DMS153 treated with DMSO at 0.1 percent for 48 hours (cell line): ENCODE results near the gene FBXW10B.
"Not testable (repeated sequence)": the region's sequence is repeated elsewhere in the genome, so short reads cannot be mapped to it uniquely, and the experiment has no call there.

Experiments
- DNase-seq: peaks from one replicate; lab custom pipeline; 2025; ENCODE audit not compliant: unreplicated experiment; lab: John Stamatoyannopoulos, UW

FBXW10B gene

DNA sequence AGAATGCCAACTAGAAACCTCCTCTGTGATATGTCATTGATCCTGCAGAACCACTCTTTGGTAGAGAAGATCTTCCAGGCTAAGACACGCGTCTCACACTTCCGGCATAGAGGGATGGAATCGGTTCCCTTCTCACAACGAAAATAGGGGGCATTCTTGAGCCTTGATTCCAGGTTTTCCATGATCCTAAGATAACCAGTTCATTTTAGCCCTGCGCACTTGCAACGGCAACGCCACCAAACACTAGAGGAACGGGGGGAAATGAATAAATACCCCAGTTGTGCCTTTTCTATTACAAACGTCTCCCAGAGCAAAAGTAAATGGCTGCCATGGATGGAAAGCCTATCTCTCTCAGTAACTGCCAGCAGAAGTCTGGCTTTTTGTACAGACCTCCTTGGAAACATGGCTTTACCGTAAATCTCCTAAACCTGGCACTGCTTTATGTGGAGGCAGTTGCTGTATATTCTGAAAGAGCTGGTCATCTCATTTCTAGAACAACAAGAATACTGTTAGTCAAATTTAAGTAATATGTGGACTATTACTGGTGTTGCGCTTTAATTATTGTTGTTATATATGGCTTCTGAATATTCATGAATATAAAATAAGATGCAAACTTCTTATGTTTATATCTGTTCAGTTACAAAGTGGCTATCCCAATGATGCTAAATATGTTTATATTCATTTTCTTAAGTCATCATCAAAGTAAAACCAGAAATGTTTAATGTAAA, at the start of gene FBXW10B:
Gene FBXW10B, minus strand, starts transcription at position 374 of the 728 bp plus-strand sequence. Its CDS starts 192 bp downstream, at position 182.
- DNase-seq: not testable (repeated sequence)

DNA sequence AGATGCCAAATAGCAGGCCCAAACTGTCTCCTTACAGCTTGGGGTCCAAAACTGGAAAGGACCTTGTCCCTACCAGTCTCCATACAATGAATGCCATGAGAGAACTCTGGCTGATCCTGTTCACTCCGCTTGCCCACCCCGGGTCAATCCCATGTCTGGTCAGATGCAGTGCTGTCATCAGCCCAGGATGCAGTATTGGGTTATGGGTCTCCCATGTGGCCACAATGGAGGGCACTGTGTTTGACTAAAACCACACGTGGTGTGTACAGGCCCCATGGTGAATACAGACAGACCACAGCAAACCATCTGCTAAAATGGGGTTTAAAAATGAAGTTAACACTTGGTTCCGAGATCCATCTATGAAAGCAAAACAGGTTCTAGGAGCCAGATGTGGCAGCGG, 44.2 kb upstream of the FBXW10B start:
- no peak for DNase-seq

GRCh38 chr17:15663176-15663575, 43.7 kb upstream of the FBXW10B start:
- no peak for DNase-seq

DNA sequence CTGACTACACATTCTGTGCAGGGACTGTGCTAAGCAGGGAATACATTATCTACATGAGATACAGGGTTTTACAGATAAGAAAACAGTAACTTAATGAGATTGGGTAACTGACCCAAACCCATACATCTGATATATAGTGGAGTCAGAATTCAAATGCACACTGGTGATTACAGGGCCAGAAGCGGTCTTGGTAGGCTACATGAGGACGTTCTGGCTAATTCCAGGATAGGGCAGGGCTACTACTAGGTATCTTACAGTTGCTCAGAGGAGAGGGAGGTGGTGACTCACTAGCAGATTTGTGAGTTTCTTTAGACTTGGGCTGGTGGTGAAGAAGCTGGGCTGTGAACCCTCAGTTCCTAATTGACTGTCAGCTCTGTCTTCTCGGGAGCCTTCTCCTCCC, 43.2 kb upstream of the FBXW10B start:
- no peak for DNase-seq

DNA sequence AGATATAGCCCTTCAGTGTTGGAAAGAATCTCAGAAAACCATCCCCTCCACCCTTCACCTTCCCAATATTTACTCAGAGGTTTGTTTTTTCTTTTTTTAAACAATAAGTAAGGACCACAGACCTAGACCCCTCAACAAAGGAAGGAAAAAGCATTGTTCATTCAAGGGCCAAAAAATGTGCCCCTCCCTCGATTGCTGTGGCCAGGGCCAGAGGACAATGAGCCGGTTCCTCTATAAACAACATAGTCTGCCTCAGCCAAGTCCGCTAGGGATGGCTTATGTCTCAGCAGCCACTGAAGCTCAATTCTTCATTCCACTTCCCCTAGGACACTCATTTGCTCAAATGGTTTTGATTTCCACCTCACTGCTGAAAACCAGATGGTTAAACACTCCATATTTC, 40.6 kb upstream of the FBXW10B start:
- no peak for DNase-seq

DNA sequence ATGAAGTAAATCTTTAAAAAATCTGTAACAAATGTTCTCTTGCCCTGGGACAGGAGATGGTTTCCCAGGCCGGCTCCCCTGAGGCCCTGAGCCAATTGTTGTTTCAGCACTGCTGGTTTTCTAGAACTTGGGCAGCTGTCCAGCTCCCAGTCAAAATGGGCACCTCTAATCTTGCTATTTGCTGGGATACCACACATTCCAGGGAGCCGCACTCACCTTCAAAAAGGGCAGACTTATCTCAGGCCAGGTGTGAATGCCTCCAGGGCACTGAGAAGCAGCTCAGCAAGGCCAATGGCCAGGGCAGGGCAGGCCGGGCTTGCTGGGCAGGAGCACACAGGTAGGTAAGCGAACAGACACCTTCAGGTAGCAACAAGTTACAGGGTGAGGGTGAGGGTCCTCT, 40.2 kb upstream of the FBXW10B start:
- no peak for DNase-seq

DNA sequence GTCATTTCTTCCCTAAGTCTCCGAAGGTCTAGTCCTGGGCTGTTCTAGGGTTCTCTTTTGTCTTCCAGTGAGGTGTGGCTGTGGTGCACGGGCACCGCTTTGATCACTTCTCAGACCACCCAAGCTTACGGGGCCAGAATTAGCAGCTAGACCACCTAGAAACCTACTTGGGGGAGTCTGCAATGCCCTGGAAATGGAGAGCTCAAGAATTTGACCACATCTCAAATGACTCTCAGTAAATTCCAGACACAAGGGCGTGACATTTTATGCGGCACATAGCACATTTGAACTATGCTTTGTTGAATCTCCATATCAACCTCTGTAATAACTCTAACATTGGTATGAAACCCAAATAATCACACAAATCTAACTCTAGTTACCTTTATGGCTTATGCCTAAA, 39.7 kb upstream of the FBXW10B start:
- no peak for DNase-seq

DNA sequence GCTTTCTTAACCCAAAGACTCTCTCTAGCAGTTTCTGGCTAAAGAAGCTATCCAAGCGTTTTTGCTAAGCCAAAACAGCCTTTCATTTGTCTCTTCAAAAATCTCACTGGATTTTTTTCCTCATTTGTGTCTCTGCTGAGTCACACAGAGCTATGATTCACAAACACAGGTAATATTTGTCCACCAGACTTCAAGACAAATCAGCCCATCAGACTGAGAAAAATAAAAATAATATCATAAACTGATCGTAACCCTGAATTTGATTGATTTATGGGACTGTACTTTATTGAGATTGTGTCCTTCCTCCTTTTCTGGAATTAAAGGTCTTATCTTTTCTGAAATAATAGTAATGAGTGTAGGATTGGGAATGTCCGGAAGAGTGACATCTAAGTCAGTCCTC, 38.8 kb upstream of the FBXW10B start:
- no peak for DNase-seq

DNA sequence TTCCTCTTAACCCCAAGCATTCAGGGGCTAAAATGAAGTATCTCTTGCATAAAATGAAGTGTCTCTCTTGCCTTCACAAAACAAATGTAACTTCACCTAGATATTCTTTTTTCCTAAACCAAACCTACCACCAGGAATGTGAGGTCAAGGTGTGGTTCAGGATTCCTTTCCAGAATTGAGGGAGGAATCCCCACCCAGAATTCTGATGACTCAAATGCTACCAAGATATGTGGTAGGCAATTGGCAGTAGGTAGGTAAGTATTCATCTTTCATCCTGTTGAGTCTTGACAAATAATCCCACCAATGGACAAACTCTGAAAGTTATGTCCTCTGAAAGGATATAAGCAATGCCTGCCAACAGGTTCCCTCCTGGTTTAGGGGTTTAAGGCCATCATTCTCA, 38.4 kb upstream of the FBXW10B start:
- no peak for DNase-seq

GRCh38 chr17:15654886-15655561, 35.5 kb upstream of the FBXW10B start:
- DNase-seq: no peak

DNA sequence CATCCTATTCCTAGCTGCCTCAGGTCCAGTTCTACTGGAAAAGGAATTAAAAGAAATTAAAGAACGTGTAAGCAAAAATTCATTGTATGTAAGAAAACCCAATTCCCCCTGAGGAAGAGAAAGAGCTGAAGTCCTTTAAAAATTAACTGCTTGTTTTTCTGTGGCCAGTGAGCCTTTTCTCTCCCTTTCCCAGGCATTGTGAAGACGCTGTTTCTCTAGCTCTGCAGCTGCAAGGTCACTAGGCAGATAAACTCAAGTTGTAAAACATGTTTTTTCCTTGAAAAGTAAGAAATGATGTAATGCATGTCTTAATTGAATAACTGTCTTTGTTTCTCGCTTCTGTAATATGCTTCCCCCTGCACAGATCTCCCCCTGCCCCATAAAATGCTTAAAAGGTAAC, 34.9 kb upstream of the FBXW10B start:
- DNase-seq: not testable (repeated sequence)

DNA sequence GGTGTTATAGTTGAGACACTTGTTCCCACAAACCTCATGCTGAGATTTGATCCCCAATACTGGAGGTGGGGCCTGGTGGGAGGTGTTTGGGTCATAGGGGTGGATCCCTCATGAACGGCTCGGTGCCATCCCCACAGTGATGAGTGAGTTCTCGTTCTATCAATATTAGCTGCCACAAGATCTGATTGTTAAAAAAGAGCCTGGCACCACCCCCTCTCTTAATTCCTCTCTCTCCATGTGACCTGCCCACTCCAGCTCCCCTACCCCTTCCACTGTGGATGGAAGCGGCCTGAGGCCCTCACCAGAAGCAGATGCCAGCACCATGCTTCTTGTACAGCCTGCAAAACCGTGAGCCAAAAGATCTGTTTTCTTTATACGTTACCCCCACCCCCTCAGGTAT, 33.5 kb upstream of the FBXW10B start:
- no peak for DNase-seq

GRCh38 chr17:15651583-15652110, 32.1 kb upstream of the FBXW10B start:
- peak; percentile 38 for DNase-seq

GRCh38 chr17:15650741-15651582, 31.5 kb upstream of the FBXW10B start:
- no peak for DNase-seq

DNA sequence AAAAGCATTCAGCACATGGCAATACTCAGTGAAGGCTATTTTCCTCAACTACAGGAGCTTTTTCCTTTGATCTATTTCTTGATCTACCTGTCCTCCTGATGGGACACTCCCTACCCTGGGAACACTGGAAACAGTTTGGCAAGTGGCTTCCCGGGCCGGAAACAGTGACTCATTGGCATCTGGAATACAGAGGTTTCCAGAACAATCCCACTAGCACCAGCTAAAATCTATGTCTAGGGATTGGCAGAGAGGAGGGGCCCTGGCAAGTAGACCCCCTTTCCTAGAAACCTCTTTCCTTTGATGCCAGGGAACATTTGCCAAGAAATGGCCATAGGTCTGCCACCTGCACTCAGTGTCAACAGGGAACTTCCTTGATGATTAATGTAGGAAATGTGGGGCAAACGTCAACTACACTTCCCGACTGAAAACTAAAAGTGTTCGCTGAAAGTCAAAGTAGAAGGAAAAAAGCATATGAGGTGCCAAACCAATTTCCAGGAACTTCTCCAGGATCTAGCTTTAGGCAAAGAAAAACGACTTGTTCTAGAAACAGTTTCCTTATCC, 30.4 kb upstream of the FBXW10B start:
- no peak for DNase-seq

DNA sequence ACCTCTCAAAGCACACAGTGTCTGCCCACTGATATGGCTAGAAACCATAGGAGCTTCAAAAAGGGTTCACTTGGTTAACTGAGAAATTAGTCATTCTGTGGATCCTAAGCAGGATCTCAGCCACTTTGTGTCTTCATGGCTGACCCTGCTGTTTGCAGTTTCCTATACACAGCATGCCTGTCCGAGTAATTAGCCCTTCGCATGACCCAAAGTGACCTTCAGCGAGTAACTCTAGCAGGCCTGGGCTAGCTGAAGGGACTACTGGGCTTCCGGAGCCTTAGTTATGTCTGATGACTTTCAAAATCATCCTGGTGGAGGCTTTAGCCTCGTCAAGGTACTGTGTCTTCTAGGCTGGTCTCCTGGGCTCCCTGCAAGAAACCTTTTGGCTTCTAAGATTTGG, 28.9 kb upstream of the FBXW10B start:
- DNase-seq: no peak

DNA sequence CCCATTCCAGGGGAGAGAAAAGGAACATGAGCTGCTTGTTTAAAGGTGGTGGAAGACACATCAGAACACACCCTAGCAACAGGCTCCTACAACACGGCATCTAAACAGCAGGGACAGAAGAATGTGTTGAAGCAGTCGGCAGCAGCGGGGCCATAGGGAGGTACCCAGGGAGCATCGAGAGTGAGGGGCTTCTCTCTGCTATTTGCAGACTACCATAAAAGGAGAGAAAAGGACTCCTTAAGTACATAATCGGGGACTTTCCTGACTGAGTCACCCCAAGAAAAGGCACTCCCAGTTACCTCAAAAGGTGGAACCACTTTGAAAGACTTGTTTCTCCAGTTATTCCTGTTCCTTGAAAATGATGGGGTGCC, 26.4 kb upstream of the FBXW10B start:
- DNase-seq: not testable (repeated sequence)

GRCh38 chr17:15645099-15645941, 25.8 kb upstream of the FBXW10B start:
- peak; percentile 6 for DNase-seq

DNA sequence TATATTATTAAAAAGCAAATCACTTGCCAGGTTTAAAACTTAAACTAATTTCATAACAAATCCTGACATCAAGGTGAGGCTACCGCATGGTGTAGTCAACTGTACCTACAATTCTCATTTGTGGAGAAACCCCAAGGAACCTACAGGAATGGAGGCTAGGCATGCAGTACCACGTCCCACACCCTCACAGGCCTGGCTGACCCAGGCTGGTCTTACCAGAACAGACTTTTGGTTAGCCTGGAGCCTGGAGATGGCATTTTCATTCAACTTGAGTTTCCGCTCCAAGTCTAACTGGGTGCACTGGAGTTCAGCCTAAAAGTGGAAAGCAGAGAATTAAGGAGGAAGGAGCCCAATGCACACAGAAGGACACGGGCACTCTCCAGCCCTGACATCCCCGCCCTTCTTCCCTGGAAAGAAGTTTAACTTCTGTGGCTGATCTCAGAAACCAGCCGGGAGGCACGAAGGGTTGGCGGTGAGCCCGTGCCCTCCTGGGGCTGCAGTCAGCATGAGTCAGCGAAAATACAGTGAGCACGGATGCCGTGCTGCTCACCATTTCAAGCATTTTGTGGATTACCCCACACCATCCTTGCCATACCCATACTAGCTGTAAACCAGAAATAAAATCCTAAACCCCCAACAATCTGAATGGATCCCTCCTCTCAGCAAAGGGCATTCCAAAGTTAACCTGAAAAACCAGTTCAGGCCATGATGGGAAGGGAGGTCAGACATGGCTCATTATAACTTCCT, 23.2 kb upstream of the FBXW10B start:
- not testable (repeated sequence) for DNase-seq

GRCh38 chr17:15642014-15642413, 22.5 kb upstream of the FBXW10B start:
- not testable (repeated sequence) for DNase-seq
